Muscle of back (tissue), 11 donors: ENCODE results near the gene TBC1D17. TPM values are rescaled to one million over a fixed set of nuclear protein-coding genes. Genes with fewer than 3 reads are reported as not detected.
A peak's percentile ranks its signal among the peaks of the same experiment; 100 is the strongest.

Experiments used
- DNase-seq, 3 donors: peaks; one replicate each; pipeline versions ENCODE4 v3.0.0 to v3.0.0-alpha.2; 2013
- polyA plus RNA-seq, 10 donors: library from polyadenylated mRNA; unstranded; fragments of 120-200 nt; gene quantifications; one replicate each; pipeline ENCODE4 v1.2.1, GENCODE V29; 2013; ENCODE audit not compliant: insufficient read length in 10 of 10

The TBC1D17 gene
- polyA plus RNA-seq, 10 donors, result 28.2 to 39.9 (median 31.9) TPM

DNA sequence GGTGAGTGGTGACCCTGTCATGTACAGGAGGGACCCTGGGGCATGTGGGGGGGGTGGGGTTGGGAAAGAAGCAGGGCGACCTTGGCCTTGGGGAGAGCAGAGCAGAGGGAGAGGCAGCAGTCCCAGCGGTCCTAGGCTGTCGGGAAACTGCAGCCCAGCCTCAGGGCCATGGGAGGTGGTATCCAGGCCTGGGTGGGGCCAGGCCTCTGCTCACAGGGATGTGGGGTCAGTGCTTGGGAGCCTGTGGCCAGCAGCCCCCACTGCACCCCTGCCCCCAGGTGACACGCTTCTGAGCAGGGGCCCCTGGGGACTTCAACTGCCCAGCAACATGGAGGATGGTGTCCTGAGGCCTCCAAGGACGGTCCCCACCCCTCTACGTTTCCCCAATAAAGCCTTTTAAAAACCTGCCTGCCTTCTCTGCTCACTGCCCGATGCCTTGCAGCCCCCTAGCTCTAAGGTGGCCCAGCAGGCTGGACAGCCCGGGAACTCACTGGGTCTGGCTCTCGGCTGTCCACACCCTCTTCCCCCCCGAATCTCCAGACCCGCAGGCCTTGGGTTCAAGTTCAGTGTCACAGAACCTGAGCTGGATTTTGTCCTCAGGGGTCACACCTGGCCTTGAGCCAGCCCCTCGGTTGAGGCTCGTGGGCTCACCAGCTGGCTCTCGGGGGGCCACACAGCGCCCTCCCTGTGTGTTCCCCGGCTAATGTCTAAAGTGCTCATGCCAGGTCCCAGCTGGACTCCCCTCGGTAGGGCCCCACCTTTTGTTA lies 17.0 kb upstream of the TBC1D17 start:
- DNase-seq, result no peak

DNA sequence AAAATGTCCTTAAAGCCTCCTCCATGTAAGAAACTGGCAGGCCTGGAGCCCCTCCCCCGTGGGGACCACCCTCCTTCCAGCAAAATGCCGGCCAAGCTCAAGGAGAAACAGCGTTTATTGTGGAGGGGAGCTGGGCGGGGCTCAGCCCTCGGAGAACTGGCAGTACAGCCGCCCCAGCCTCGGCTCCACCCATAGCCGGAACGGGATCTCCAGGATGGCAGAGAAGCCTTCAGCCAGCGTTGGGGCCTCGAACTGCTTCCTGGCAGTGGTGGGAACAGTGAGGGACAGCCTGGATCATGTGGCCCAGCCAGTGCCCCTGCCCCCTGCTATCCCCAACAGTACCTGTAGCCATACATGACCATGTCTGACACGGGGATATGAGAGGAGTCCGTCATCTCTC lies 16.4 kb upstream of the TBC1D17 start:
- DNase-seq, result peak in 1 of 3 donors; percentile 66

DNA sequence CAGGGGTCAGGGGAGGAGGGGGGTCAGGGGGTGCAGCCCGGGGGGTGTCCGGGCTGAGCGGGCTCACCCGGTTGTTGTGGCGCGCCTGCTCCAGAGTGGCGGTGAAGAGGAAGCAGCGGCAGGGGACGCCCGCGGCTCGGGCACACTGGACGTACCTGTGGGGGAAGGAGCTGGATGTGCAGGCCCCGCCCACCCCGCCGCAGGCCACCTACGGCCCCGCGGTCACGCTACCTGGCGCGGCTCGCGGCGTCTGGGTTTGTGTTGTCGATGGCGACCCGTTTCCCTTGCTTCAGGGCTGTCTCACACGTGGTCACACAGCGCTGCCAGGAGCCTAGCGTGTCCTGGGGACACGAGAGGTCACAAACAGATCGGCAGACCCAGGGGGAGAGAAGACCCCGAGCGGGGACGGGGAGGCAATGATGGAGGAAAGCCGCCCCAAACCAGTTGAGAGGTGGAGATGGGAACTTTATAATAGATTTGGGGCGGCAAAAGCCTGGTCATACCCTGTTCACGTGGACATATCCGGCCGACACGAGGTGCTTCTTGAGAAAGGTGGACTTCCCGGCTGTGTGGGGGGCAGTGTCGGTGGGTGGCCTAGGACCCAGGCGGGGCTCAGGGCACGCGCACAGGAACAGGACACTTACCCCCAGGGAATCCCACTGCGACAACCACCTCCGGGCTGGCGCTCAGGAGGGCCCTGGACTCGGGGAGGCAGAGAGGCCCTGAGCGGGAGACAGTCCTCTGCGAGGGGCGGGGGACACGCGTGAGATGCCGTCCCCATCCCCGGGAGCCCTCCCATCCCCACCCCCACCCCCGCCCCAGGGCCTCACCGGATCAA lies 15.7 kb upstream of the TBC1D17 start:
- no peak for DNase-seq

DNA sequence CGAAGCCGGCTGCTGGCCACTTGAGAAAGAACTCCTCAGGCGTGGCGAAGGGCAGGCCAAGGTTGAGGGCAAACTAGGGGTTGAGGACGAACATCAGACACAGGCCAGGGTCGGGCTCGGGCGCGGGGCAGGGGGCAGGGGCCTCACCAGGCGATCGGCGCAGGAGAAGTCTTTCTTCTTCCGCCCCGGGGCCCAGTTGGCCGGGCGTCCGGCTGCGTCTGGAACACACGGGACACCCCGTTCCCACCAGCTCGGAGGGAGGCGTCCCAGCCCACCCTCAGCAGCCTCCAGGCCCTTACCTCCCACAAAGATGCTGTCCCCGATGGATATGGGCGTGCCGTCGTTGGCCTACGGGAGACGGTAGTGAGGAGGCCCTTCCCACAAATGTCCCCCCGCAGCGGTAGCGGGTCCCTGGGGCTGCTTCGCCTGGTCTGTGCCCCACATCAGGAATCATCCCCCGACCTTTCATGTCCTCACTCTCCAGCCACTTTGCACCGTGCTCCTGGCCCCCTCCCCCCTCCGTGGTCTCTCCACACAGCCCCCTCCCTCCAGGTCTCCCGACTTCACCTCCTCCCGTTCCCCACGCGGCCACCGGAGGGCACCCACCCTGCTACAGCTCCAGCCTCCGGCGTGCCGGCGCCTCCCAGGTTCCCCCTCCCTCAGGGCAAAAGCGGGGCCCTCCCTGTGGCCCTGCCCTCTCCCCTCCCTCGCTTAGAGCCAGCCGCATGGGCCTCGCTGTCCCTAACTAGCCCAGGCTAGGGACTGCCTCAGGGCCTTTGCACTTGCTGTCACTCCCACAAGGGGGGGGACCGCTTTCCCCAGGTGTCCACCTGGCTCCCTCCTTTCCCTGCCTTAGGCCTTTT lies 14.9 kb upstream of the TBC1D17 start:
- DNase-seq, result no peak

DNA sequence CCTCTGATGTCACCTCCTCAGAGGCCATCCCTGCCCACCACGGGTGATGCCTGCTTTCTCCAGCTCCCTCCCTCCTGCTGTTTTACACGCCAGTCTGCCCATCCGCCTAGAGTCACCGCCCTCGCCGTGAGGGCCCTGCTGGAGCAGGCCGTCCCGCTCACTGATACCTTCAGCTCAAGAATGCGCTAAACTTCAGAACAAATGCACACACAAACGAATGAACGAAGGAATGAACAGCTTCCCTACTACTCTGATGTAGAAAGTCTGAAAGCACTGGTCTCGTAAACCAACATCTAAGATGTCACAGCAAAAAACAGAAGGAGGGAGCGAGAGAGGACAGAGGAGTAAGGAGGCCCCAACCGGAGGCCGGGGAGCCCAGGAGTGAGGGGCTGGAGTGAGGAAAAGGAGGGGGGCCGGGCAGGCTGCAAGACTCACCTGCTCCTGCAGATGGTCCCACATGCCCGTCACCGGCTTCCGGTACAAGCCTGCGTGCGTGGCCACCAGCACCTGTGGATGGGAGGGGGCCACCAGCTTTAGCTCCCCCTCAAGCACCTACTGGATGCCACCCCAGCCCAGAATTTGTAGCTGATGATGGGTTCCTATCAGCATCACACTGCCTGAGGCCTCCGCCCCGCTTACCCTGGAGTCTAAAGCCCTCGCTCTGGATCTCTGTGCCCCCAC lies 14.1 kb upstream of the TBC1D17 start:
- DNase-seq, result no peak

- DNase-seq, result no peak
These were observed 13.6 kb upstream of the TBC1D17 start for GRCh38 chr19:49863935-49864320.

GRCh38 chr19:49864890-49865289 lies 12.6 kb upstream of the TBC1D17 start:
- DNase-seq, result no peak

GRCh38 chr19:49866933-49867782 lies 10.3 kb upstream of the TBC1D17 start, which contains the start of gene PNKP:
Gene PNKP, minus strand, starts transcription at chr19:49867576. Its CDS starts 372 bp downstream, at chr19:49867204.
- peak; percentile 89 to 99 (median 95) for DNase-seq

DNA sequence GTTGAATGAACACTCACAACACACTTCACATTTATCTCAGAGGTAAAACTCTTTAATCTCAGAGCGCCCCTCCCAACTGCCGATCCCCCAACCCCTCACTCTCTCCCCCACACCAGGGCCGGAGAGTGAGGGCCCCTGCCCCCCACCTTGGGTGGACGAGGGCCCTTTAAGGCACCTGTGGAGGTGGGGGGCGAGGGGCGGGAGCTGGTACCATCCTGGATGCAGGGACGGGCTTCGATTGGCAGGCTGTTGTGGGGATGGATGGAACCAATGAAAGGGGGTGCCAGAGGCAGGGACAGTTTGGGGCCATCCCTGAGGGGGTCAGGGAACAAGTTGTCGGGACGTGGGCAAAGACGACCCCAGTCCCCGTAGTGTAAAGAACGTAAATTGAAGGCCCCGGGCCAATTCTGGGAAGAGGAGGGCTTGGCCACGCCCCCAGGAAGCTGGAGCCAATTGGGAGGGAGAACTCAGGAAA lies 8.5 kb upstream of the TBC1D17 start:
- no peak for DNase-seq

DNA sequence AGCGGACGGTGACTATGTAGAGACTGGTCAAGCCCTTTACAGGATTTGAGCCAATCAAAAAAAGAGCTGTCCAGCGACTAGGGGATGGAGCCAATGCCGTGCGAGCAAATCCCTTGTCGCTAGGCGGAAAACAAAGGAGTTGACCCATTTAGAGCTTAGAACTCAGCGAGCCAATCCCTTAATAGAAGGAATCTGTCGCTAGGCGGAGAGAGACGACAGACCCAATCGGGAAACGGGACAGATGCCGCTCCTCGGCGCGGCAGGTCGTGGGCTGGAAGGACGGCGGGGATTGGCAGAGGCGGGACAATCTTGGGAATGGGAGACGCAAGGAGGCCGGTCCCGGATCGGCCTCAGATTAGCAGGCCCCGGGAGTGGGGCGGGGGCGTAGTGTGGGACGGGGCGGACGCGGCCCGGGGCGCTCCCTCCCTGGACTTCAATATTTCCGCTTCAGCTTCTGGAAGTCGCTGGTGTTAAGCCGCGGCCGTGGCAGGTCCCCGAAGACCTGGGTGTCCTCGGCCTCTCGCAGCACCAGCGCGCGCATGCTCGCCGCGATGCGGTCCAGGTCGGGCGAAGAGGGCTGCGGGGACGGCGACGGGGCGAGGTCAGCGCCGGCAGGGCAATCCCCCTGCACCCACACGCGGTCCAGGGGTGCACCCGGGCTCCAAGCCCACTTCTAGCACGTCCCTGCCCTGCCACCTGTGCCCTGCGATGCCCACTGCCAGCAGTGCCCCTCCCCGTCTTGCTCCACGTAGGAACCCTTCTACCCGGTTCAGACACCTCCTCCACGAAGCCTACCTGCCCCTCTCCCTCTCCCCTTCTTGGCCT lies 7.8 kb upstream of the TBC1D17 start:
- DNase-seq, result peak; percentile 99 to 100 (median 100)

- DNase-seq, result no peak
These were observed 7.1 kb upstream of the TBC1D17 start for GRCh38 chr19:49870309-49870901.

- DNase-seq, result no peak
These were observed 6.0 kb upstream of the TBC1D17 start for GRCh38 chr19:49871349-49871985.

- DNase-seq, result no peak
These were observed 5.0 kb upstream of the TBC1D17 start for GRCh38 chr19:49872245-49873128.

GRCh38 chr19:49873129-49873521 lies 4.4 kb upstream of the TBC1D17 start:
- DNase-seq, result no peak

DNA sequence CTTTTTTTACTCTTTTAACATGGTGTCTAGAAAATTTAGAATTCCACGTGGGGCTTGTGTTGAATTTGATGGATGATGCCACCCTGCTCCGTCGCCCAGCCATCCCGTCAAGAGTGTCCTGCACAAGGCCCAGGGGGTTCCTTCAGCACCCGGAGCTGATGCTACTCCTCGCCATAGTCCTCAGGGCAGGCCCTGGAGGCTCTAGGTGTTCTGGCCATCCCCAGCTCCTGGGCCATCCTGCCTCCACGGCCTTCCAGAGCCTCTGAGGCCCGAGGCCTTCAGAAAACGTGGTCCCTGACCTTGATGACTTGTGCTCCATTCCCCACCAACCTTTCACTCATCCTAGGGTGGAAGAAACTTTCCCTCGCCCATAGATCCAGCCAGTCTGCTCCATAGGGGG lies 3.7 kb upstream of the TBC1D17 start:
- no peak for DNase-seq

DNA sequence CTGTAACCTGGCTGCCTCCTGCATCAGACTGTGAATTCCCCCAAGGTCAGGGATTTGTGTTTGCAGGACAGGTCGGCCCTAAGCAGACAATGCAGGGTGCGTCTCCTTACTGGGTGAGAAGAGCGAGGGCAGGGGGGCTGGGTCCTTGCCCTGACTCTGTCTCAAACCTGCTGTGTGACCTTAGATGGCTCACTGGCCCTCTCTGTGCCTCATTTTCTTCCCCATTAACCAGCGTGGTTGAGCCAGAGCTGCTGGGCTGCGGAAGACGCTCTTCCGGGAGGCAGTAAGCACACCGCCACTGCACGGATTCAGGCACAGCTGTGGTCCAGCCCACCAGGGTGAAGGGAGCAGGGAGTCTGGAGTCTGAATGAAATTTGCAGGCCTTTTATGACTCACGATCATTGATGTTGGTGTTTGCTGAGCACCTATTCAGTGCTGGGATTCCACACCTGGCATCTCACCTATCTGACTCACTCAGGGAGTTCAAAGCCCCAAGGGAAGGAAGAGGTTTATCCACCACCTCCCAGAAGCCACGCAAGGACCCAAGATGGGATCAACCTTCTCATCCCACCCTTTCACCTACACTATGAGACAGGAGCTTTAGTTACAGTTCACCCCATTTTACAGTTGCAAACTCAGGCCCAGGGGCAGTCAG lies 2.9 kb upstream of the TBC1D17 start:
- no peak for DNase-seq

DNA sequence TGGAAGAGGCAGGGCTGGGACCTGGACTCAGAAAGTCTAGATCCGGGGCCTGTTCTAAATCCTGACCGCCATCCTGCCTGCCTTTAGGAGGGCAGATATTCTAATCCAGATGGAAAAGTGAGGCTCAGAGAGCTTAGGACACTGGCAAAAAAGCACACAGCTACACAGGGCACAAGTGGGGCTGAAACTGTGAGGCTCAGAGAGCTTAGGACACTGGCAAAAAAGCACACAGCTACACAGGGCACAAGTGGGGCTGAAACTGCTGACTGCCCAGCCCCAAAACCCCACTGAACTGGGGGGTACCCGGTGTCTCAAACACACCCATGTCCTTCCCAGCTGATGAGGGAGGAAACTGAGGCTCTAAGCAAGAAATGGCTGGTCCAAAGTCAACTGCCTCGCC lies 2.3 kb upstream of the TBC1D17 start:
- peak in 1 of 3 donors; percentile 17 for DNase-seq
